Right lung (tissue), 5 donors: ENCODE results near the gene TM6SF1. TPM values are rescaled to one million over a fixed set of nuclear protein-coding genes. Genes with fewer than 3 reads are reported as not detected.
"Not testable (repeated sequence)": the region's sequence is repeated elsewhere in the genome, so short reads cannot be mapped to it uniquely, and the experiment has no call there.

Source experiments
- DNase-seq, 2 donors: peaks; one replicate each; pipeline ENCODE4 v3.0.0-alpha.2; 2013
- polyA plus RNA-seq, 5 donors: library from polyadenylated mRNA; unstranded; fragments of 120-200 nt; gene quantifications; one replicate each; pipeline versions ENCODE4 v1.2.1 to v1.2.3, GENCODE V29; 2013; ENCODE audit warnings: inconsistent platforms in 1 of 5, low replicate concordance in 1 of 5; ENCODE audit not compliant: insufficient read length in 5 of 5, insufficient read depth in 1 of 5

The TM6SF1 gene
- polyA plus RNA-seq, 5 donors = 2.7 to 5.0 (median 3.7) TPM

DNA sequence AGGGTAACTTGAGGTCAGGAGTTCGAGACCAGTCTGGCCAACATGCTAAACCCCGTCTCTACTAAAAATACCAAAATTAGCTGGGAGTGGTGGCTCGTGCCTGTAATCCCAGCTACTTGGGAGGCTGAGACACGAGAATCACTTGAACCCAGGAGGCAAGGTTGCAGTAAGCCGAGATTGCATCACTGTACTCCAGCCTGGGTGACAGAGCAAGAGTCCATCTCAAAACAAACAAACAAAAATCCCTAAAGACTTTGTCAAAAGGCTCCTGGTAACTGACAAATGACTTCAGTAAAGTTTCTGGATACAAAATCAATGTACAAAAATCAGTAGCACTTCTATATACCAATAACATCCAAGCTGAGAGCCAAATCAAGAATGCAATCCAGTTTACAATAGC is 62.1 kb downstream of the TM6SF1 start:
- not testable (repeated sequence) for DNase-seq

DNA sequence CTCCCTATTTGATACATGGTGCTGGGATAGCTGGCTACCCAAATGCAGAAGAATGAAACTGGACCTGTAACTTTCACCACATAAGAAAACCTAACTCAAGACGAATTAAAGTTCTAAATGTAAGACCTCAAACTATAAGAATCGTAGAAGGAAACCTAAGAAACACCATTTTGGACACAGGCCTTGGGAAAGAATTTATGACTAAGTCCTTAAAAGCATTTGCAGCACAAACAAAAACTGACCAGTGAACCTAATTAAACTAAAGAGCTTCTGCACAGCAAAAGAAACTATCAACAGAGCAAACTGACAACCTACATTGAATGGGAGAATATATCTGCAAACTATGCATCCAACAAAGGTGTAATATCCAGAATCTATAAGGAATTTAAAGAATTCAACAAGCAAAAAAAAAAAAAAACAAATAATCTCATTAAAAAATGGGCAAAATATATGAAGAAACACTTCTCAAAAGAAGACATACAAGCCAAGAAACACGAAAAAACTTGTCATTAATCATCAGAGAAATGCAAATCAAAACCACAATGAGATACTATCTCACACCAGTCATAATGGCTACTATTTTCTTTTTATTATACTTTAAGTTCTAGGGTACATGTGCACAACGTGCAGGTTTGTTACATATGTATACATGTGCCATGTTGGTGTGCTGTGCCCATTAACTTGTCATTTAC is 63.2 kb downstream of the TM6SF1 start:
- DNase-seq = no peak

DNA sequence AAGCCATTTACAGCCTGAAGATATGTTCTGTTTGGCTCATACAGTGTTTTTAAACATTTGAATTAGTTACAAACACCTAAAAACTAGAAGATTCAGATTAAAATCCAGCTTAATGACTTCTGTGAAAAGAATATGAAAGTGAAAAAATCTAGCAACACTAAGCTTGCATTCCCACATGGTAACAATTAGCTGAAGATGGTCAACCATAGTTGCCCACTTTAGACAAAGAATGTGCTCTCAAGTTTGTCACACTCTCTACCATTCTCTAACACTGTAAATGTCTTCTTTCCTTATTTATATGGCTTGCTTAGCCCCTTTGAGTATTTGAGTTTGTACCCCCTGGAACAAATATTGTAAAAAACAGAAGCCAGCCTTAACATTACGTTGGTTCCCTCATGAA is 67.4 kb downstream of the TM6SF1 start:
- no peak for DNase-seq

DNA sequence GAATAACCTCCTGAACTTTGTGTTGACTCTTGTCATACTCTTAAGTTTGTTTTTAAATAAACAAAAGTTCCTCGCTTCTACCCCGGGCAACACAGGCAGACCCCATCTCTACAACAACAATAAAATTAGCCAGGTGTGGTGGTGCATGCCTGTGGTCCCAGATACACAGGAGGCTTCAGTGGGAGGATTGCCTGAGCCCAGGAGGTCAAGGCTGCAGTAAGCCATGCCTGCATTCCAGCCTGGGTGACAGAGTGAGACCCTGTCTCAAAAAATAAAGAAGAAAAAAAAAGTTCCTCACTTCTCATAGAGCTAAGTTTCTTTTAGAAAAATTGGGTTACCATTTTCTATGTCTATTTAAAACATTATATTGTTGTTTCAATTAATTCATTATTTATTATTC is 70.9 kb downstream of the TM6SF1 start:
- DNase-seq = no peak

DNA sequence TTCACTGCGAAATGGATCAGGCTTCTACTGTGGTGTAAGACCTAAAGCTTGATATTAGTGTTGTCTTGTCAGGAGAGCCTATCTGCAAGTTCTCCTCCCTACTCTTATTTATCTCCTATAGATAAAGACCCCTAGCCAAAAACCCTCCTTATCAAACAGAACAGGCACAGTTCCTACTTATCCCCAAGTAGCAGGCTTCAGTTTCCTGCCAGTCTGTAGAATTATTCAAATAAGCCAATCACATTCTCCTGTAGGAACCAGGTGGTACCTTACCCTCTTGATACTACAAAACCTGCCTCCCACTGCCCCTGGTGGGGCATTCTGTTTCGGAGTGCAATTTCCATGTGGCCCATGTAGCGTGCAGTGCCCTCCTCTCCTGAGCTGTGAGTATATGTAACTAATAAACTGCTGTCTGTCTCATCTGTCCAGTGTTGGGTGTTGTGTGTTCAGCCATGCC is 71.5 kb downstream of the TM6SF1 start:
- DNase-seq = no peak

DNA sequence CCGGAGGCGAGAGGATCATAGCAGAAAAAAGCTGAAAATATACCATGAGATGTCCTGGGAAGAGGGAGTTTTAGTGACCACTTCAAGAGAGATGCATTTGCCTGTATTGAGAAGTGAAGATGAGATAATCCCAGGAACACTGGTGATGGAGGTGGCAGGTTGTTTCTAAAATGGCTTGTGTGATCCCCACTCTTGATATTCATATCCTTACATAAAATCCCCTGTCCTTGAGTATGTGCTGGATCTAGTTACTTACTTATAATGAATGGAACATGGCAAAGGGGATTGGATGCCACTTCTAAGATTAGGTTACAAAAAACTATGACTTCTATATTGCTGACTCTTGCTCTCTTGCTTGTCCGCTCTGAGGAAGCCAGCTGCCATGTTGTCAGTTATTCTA is 78.1 kb downstream of the TM6SF1 start:
- DNase-seq = no peak

Other genes with a start within 250 kb of the TM6SF1 start
- 10 to 100 TPM; 14.7 to 23.0 (median 19.1) TPM for gene HOMER2, start 154.9 kb upstream of the TM6SF1 start, polyA plus RNA-seq
- 10 to 100 TPM; 31.8 to 39.7 (median 33.7) TPM for gene RAMAC, start 121.4 kb upstream of the TM6SF1 start, polyA plus RNA-seq
- gene C15orf40, start 96.0 kb upstream of the TM6SF1 start, polyA plus RNA-seq = 10 to 100 TPM; 17.5 to 24.4 (median 22.8) TPM
- 10 to 100 TPM; 56.9 to 77.3 (median 66.1) TPM for gene BTBD1, start 40.4 kb upstream of the TM6SF1 start, polyA plus RNA-seq
- gene HDGFL3, start 100.2 kb downstream of the TM6SF1 start, polyA plus RNA-seq = 100 to 1,000 TPM in 3 of 5 donors, 10 to 100 TPM in 2; 80.7 to 117 (median 101) TPM
- 1 to 10 TPM in 3 of 5 donors, under 1 TPM in 2; 0.55 to 1.7 (median 1.4) TPM for gene BNC1, start 177.0 kb downstream of the TM6SF1 start, polyA plus RNA-seq